GM18526 (cell line): ENCODE measurements around the gene PRRG1.

Experiments
- POLR2A ChIP-seq: IDR thresholded peaks from 3 replicates; pipeline ENCODE4 v1.6.1; 2011; ENCODE audit not compliant: insufficient read length; ENCODE audit errors: extremely low read depth

Gene PRRG1

GRCh38 chrX:37349221-37350033 lies at the start of gene PRRG1:
Gene PRRG1 (plus strand): TSS chrX:37349364. CDS start chrX:37406250, 56,886 bp downstream.
- TF ChIP-seq POLR2A, result no peak

- no peak for TF ChIP-seq POLR2A
Observed at GRCh38 chrX:37302569-37302968, 46.6 kb upstream of the PRRG1 start.

- TF ChIP-seq POLR2A, result no peak
Observed at GRCh38 chrX:37314531-37314930, 34.6 kb upstream of the PRRG1 start.

- TF ChIP-seq POLR2A, result no peak
Observed at GRCh38 chrX:37315511-37316248, 33.5 kb upstream of the PRRG1 start.

- TF ChIP-seq POLR2A, result no peak
Observed at GRCh38 chrX:37320541-37321203, 28.5 kb upstream of the PRRG1 start.

GRCh38 chrX:37330642-37331041 lies 18.5 kb upstream of the PRRG1 start:
- no peak for TF ChIP-seq POLR2A

- no peak for TF ChIP-seq POLR2A
Observed at GRCh38 chrX:37331546-37331945, 17.6 kb upstream of the PRRG1 start.

- no peak for TF ChIP-seq POLR2A
Observed at GRCh38 chrX:37332055-37332454, 17.1 kb upstream of the PRRG1 start.

GRCh38 chrX:37332987-37333658 lies 16.0 kb upstream of the PRRG1 start:
- TF ChIP-seq POLR2A, result no peak

- TF ChIP-seq POLR2A, result no peak
Observed at GRCh38 chrX:37347420-37347819, 1.7 kb upstream of the PRRG1 start.

GRCh38 chrX:37348231-37348970 lies 763 bp upstream of the PRRG1 start:
- no peak for TF ChIP-seq POLR2A

GRCh38 chrX:37348971-37349220 lies 268 bp upstream of the PRRG1 start:
- TF ChIP-seq POLR2A, result no peak

GRCh38 chrX:37350034-37350365 lies 836 bp downstream of the PRRG1 start:
- TF ChIP-seq POLR2A, result no peak

GRCh38 chrX:37353646-37354045 lies 4.5 kb downstream of the PRRG1 start:
- TF ChIP-seq POLR2A, result no peak

- TF ChIP-seq POLR2A, result no peak
Observed at GRCh38 chrX:37357436-37357835, 8.3 kb downstream of the PRRG1 start.

- no peak for TF ChIP-seq POLR2A
Observed at GRCh38 chrX:37361596-37361995, 12.4 kb downstream of the PRRG1 start.

- TF ChIP-seq POLR2A, result no peak
Observed at GRCh38 chrX:37364666-37365065, 15.5 kb downstream of the PRRG1 start.
